ENCODE data around the gene SLC4A7.

Gene SLC4A7

DNA sequence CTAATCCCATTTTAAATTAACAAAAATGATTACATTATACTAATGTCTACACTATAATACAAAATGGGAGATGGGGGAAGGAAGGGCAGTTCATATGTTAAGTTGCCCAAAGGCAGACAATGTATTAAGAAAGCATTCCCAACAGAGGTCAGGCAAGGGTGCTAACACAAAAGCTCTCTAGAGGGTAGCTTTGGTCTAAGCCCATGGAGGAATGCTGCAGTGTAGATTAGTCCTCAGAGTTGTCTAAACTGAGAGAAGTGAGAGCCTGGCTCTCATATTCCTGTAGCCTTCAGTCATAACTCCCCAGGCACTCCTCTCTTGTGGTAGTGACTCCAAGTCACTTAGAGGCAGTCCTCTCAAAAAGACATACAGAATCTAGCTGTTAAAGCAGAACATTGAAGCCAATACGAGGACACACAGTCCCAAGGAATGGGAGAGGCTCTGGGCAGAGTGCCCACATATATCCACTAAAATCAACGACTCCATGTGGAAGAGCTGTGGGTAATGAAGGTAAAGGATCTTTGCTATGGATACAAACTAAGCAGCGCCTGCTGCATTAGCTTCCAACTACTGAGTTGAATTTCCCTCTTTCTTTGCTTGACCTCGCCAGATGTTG, 129.5 kb downstream of the SLC4A7 start:
- no peak for TF ChIP-seq Cebpa-rat (IDR thresholded peaks at IDR 0.05)
- no peak overlapping the region for H3K4me3 ChIP-seq
- H3K9ac ChIP-seq = no peak overlapping the region
- H3K4me1 ChIP-seq = peaks cover 10 to 19% (median 17%) of the 10 kb centered on the region in 10 experiments
- H3K36me3 ChIP-seq = peaks cover 0 to 10% (median 0%) of the 10 kb centered on the region in 11 experiments; a peak in 1 of 22 replicates
- H4K20me1 ChIP-seq = no peaks in the 10 kb centered on the region
- no peak overlapping the region for H3K27ac ChIP-seq
- H3K27me3 ChIP-seq = no peaks in the 10 kb centered on the region
- H3K4me2 ChIP-seq = no peak overlapping the region
- peaks cover 0 to 38% (median 29%) of the 10 kb centered on the region in 11 experiments; a peak in 20 of 22 replicates for H3K9me3 ChIP-seq (replicated peaks in 1 of 11)

DNA sequence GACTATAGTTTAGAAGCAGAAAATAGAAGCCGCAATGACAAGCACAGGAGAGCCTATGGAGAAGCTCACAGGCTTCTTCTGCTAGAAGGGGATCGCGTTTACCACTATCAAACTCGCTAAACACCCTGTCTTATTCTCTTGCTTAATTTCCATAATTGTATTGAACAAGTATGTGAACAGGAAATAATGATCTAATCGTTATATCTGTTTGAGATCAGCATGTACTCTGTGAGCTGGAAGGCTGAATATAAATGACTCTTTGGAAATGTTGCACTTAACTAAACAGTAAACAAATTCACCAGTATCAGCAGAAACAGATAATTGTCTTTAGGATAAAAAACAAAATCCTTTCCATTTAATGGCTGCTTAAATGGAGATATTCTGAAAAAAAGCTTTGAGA, 130.0 kb downstream of the SLC4A7 start:
- no peak overlapping the region for H3K4me2 ChIP-seq
- no peak for TF ChIP-seq Cebpa-rat (IDR thresholded peaks at IDR 0.05)
- peaks cover 7 to 14% (median 11%) of the 10 kb centered on the region in 10 experiments for H3K4me1 ChIP-seq
- peaks cover 0 to 38% (median 29%) of the 10 kb centered on the region in 11 experiments; a peak in 20 of 22 replicates for H3K9me3 ChIP-seq (replicated peaks in 1 of 11)
- no peaks in the 10 kb centered on the region for H4K20me1 ChIP-seq
- H3K36me3 ChIP-seq = peaks cover 0 to 12% (median 0%) of the 10 kb centered on the region in 11 experiments; a peak in 1 of 22 replicates
- no peaks in the 10 kb centered on the region for H3K27me3 ChIP-seq
- H3K27ac ChIP-seq = no peak overlapping the region
- no peak overlapping the region for H3K4me3 ChIP-seq
- H3K9ac ChIP-seq = no peak overlapping the region

DNA sequence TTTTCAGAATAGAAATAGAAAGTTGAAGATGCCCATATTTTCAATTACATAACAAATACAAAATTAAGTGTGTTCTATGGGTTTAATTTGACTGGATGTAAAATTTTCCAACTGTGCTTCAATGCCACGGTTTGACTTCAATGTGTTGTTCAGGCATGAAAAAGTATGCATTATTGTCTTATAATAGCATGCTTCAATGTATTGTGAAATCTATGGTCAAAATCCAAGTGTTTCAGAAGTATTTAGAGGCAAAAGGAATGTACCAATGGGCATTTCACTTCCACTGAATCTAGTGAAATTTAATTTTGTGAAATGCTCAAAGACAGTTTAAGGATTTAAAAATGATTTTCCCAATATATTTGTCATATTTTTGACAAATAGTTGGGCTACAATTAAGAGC, 131.0 kb downstream of the SLC4A7 start:
- H3K9ac ChIP-seq = no peak overlapping the region
- TF ChIP-seq Cebpa-rat (IDR thresholded peaks at IDR 0.05) = no peak
- no peaks in the 10 kb centered on the region for H3K27me3 ChIP-seq
- no peaks in the 10 kb centered on the region for H4K20me1 ChIP-seq
- H3K4me3 ChIP-seq = no peak overlapping the region
- no peak overlapping the region for H3K27ac ChIP-seq
- H3K4me1 ChIP-seq = peaks cover 0 to 4% (median 2%) of the 10 kb centered on the region in 10 experiments; a peak in 11 of 20 replicates
- H3K36me3 ChIP-seq = peaks cover 0 to 21% (median 0%) of the 10 kb centered on the region in 11 experiments; a peak in 3 of 22 replicates
- peaks cover 0 to 32% (median 23%) of the 10 kb centered on the region in 11 experiments; a peak in 20 of 22 replicates for H3K9me3 ChIP-seq (replicated peaks in 1 of 11)
- H3K4me2 ChIP-seq = no peak overlapping the region

DNA sequence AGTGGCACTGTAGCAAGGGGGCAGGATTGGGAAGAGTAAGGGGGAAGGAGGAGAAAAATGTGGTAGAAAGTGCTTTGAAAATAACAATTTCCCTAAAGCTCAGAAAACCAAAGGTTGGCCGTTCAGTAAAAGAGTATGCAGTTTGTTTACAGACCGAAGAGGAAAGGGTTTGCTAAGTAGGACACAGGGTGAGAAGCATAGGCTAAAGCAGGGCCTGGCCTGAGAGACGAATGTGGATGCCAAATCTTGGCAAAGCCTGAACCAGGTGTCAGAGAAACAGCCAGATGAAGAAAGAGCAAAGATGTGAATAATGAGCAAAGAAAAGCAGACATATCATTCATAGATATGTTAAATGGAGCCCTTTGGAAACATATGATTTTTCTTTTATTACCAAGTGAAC, 132.1 kb downstream of the SLC4A7 start:
- Histone ChIP-seq H4K20me1 (no peaks in the 10 kb centered on the region), H3K4me1 (no peaks in the 10 kb centered on the region), H3K9ac (no peak overlapping the region), H3K27ac (no peak overlapping the region), H3K27me3 (no peaks in the 10 kb centered on the region), H3K9me3 (replicated peaks in 1 of 11) (peaks cover 0 to 20% (median 12%) of the 10 kb centered on the region in 11 experiments; a peak in 17 of 22 replicates), H3K4me3 (no peak overlapping the region), H3K36me3 (peaks cover 0 to 24% (median 0%) of the 10 kb centered on the region in 11 experiments; a peak in 3 of 22 replicates), H3K4me2 (no peak overlapping the region)
- TF ChIP-seq Cebpa-rat (IDR thresholded peaks at IDR 0.05) = no peak

DNA sequence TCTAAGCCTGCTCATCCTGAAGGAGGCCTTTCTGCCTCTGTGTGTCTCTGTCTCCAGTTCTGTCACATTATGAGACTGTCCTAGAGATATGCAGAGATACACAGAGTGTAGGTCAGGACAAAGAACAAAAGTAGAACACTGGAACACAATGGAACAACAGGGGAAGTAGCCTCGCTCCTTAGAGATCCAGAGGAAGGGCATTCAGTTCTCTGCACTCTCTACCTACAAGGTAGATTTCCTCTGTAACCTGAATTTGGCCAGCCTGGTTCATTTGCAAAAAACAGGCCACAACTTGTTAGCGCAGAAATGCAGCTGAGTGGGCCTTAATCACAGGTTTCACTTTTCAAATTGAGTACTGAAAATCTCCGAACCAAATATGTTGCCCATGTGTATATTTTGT, 134.4 kb downstream of the SLC4A7 start:
- Histone ChIP-seq H4K20me1 (no peaks in the 10 kb centered on the region), H3K27me3 (no peaks in the 10 kb centered on the region), H3K27ac (no peak overlapping the region), H3K9me3 (replicated peaks in 1 of 11) (no peaks in the 10 kb centered on the region), H3K4me2 (no peak overlapping the region), H3K4me3 (no peak overlapping the region), H3K36me3 (peaks cover 0 to 37% (median 0%) of the 10 kb centered on the region in 11 experiments; a peak in 3 of 22 replicates), H3K9ac (no peak overlapping the region), H3K4me1 (peaks cover 0 to 5% (median 0%) of the 10 kb centered on the region in 10 experiments; a peak in 2 of 20 replicates)
- no peak for TF ChIP-seq Cebpa-rat (IDR thresholded peaks at IDR 0.05)

DNA sequence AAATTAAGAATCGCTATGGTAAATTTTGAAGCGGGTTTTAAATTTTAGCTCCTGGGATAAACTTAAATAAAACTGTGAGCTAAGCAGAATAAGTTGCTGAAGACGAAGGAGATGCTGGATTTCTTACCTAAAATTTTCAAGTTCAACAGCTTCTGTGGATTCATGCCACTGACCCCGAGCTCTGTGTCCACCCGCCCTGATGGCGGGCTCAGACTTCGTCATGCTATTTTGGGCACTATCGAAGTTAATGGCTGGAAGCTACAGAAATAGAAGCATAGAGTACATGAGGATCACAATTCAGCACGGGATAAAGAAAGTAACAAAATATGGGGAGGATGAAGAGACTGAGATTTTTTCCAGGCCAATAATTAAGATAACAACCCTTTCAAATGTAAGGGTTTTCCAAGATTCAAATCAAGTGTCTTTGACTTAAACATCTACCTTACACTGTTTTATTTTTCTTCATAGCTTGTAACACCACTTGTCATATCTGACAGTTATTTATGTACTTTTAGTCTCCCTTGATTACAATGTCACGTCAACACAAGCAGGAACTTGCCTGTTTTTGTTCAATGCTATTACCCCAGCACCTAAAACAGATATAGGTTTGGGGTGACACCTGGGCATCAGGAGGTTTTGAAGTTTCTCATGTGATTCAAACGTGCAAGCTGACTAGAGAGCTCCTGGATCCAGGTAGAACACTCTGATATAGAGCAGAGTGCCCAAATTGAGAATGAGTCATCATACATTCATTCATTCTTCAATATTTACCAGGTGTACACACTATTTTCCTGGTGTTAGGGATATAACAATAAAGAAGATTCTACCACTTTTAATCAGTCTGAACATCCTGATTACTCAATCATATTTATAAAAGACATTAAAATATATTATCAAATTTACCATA, 138.0 kb downstream of the SLC4A7 start:
- no peaks in the 10 kb centered on the region for H3K27me3 ChIP-seq
- no peak overlapping the region for H3K27ac ChIP-seq
- H3K4me2 ChIP-seq = no peak overlapping the region
- no peaks in the 10 kb centered on the region for H3K9me3 ChIP-seq (replicated peaks in 1 of 11)
- no peak overlapping the region for H3K9ac ChIP-seq
- peaks cover 0 to 54% (median 0%) of the 10 kb centered on the region in 11 experiments; a peak in 5 of 22 replicates for H3K36me3 ChIP-seq
- peaks cover 0 to 17% (median 2%) of the 10 kb centered on the region in 10 experiments; a peak in 8 of 20 replicates for H3K4me1 ChIP-seq
- no peak for TF ChIP-seq Cebpa-rat (IDR thresholded peaks at IDR 0.05)
- no peaks in the 10 kb centered on the region for H4K20me1 ChIP-seq
- no peak overlapping the region for H3K4me3 ChIP-seq

DNA sequence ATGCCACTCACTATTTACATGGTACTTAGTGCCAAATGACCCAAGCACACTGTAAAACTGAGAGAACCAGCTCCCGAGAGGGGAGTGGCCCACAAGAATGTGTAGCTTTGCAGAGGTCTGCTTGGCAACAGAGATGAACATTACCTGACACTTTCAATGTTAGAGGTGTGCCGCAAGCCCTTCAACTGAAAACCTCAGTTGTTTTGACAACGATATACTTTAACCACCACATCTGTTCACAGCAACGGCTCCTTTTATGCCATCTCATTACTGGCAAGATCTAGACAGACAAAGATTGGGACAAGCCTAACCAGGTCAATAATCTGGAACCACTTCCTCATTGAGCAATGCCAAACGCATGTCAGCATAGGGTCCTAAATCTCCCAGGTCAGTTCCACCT, 138.7 kb downstream of the SLC4A7 start:
- Histone ChIP-seq H3K9me3 (replicated peaks in 1 of 11) (no peaks in the 10 kb centered on the region), H3K27me3 (no peaks in the 10 kb centered on the region), H3K4me1 (peaks cover 0 to 24% (median 2%) of the 10 kb centered on the region in 10 experiments; a peak in 8 of 20 replicates), H3K9ac (no peak overlapping the region), H3K27ac (no peak overlapping the region), H3K36me3 (peaks cover 0 to 46% (median 0%) of the 10 kb centered on the region in 11 experiments; a peak in 5 of 22 replicates), H4K20me1 (no peaks in the 10 kb centered on the region), H3K4me3 (no peak overlapping the region), H3K4me2 (no peak overlapping the region; a peak in 1 of 22 replicates)
- no peak for TF ChIP-seq Cebpa-rat (IDR thresholded peaks at IDR 0.05)

DNA sequence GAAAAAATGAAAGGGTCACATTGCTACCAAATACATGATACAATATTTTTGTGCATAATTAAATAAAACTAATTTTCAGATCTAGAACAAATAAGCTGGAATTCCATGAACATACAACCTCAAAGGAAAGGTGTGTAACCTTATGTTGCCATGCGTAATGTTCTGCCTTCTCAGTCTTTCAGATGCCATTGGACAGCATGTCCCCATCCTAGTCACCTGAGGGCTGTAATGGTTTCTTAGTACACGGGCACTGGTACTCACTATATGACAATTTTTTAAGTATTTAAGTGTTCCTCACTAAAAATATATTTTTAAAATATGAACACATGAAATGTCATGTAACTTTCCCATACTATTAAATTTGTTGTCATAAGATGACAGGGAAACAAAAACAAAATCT, 139.1 kb downstream of the SLC4A7 start:
- TF ChIP-seq Cebpa-rat (IDR thresholded peaks at IDR 0.05) = no peak

DNA sequence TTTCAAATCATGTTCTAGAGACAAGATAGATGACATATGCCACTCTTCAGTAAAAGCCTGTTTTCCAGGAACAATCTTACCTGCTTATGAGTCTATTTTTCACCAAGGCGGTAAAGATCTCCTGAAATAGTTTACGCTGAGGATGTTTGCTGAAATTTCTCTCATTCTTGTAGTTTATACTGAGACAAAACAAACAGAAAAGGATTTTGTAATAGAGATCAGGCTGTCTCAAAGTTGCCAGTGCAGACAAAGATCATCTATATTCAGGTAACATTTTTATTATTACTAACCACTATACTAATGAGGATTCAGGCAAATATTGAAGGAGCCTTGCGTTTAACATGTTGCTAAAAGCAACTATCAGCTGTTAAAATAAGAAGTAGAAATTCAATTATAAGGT, 140.0 kb downstream of the SLC4A7 start:
- no peak overlapping the region for H3K4me2 ChIP-seq
- H3K27me3 ChIP-seq = no peaks in the 10 kb centered on the region
- no peak overlapping the region for H3K9ac ChIP-seq
- no peaks in the 10 kb centered on the region for H4K20me1 ChIP-seq
- H3K27ac ChIP-seq = no peak overlapping the region
- H3K36me3 ChIP-seq = peaks cover 0 to 44% (median 0%) of the 10 kb centered on the region in 11 experiments; a peak in 5 of 22 replicates
- peaks cover 0 to 11% (median 6%) of the 10 kb centered on the region in 11 experiments; a peak in 10 of 22 replicates for H3K9me3 ChIP-seq (replicated peaks in 1 of 11)
- H3K4me3 ChIP-seq = no peak overlapping the region
- peaks cover 0 to 28% (median 2%) of the 10 kb centered on the region in 10 experiments; a peak in 8 of 20 replicates for H3K4me1 ChIP-seq
- TF ChIP-seq Cebpa-rat (IDR thresholded peaks at IDR 0.05) = no peak

More for the DNA sequence above, 139.1 kb downstream of the SLC4A7 start:
- peaks cover 0 to 46% (median 0%) of the 10 kb centered on the region in 11 experiments; a peak in 5 of 22 replicates for H3K36me3 ChIP-seq
- H3K4me1 ChIP-seq = peaks cover 0 to 28% (median 2%) of the 10 kb centered on the region in 10 experiments; a peak in 8 of 20 replicates
- H3K4me3 ChIP-seq = no peak overlapping the region
- H3K9ac ChIP-seq = no peak overlapping the region
- H3K27me3 ChIP-seq = no peaks in the 10 kb centered on the region
- H3K4me2 ChIP-seq = no peak overlapping the region
- H3K27ac ChIP-seq = no peak overlapping the region
- no peaks in the 10 kb centered on the region for H4K20me1 ChIP-seq
- H3K9me3 ChIP-seq (replicated peaks in 1 of 11) = peaks cover 0 to 3% (median 0%) of the 10 kb centered on the region in 11 experiments; a peak in 5 of 22 replicates
